Fibroblast of lung (primary cell): ENCODE results near the gene NANOGP8. TPM values are rescaled to one million over a fixed set of nuclear protein-coding genes. Genes with fewer than 3 reads are reported as not detected.

Experiments used
- DNase-seq, 2 donors: peaks; one replicate each; pipeline versions ENCODE4 v3.0.0 to v3.0.0-alpha.2; 2010; ENCODE audit warnings: low read depth in 2 of 2
- H2AFZ ChIP-seq: 2 replicates; pipeline ENCODE4 v1.5.1; 2012; ENCODE audit warnings: low read length, control low read depth, inconsistent platforms
- H3K27ac ChIP-seq: 2 replicates; pipeline ENCODE4 v1.5.1; 2011; ENCODE audit warnings: low read length, control low read depth; ENCODE audit not compliant: insufficient read depth
- H3K27me3 ChIP-seq: 2 replicates; pipeline ENCODE4 v1.5.1; 2011; ENCODE audit warnings: mild to moderate bottlenecking, low read length; ENCODE audit not compliant: control insufficient read depth, insufficient read depth
- H3K36me3 ChIP-seq: 2 replicates; pipeline ENCODE4 v1.5.1; 2011; ENCODE audit warnings: low read length; ENCODE audit not compliant: control insufficient read depth, insufficient read depth
- H3K4me1 ChIP-seq: 2 replicates; pipeline ENCODE4 v1.5.1; 2011; ENCODE audit warnings: low read length; ENCODE audit not compliant: control insufficient read depth, insufficient read depth; ENCODE audit errors: extremely low read depth
- H3K4me2 ChIP-seq: 2 replicates; pipeline ENCODE4 v1.5.1; 2011; ENCODE audit warnings: low read length, control low read depth; ENCODE audit not compliant: insufficient read depth; ENCODE audit errors: extremely low read depth
- H3K4me3 ChIP-seq, 4 experiments: fragments of 200-600 bp in 1 of 4; sonication (generic) in 1 of 4; replicated peaks in 1 of 4; 2 replicates each; pipeline ENCODE4 v1.5.1; 2011 to 2016; ENCODE audit warnings: low read length in 4 of 4, low read depth in 3 of 4, mild to moderate bottlenecking in 3 of 4, control low read depth in 2 of 4, inconsistent platforms in 1 of 4, mixed read lengths in 1 of 4; ENCODE audit not compliant: insufficient read depth in 1 of 4; ENCODE audit errors: control extremely low read depth in 1 of 4
- H3K79me2 ChIP-seq: 2 replicates; pipeline ENCODE4 v1.5.1; 2012; ENCODE audit warnings: mild to moderate bottlenecking, low read length, inconsistent platforms; ENCODE audit not compliant: control insufficient read depth, insufficient read depth
- H3K9ac ChIP-seq: 2 replicates; pipeline ENCODE4 v1.5.1; 2011; ENCODE audit warnings: mild to moderate bottlenecking, low read length, control low read depth; ENCODE audit not compliant: insufficient read depth
- H3K9me3 ChIP-seq: 2 replicates; pipeline ENCODE4 v1.5.1; 2012; ENCODE audit warnings: low read depth, low read length; ENCODE audit not compliant: control insufficient read depth, insufficient read depth
- H4K20me1 ChIP-seq: 2 replicates; pipeline ENCODE4 v1.5.1; 2011; ENCODE audit warnings: low read length; ENCODE audit not compliant: control insufficient read depth, insufficient read depth; ENCODE audit errors: extremely low read depth
- EZH2 ChIP-seq: IDR thresholded peaks from 2 replicates; pipeline ENCODE4 v1.5.1; 2012; ENCODE audit warnings: low read length, control low read depth, mild to moderate bottlenecking; ENCODE audit errors: missing control alignments
- polyA plus RNA-seq, 2 donors: library from polyadenylated mRNA; depleted of rRNA in 1 of 2; stranded (reverse) in 1 of 2; unstranded in 1 of 2; fragments of >200 nt; gene quantifications; 2 replicates each; pipeline ENCODE4 v1.2.1, GENCODE V29; 2011 to 2012; ENCODE audit warnings: missing spikeins in 1 of 2
- total RNA-seq: library from RNA; depleted of rRNA; stranded (reverse); fragments of >200 nt; gene quantifications from 2 replicates; pipeline ENCODE4 v1.2.1, GENCODE V29; 2014
- TF ChIP-seq, protein P1 (sequence below), 2 donors: IDR thresholded peaks in 1 of 2; conservative IDR thresholded peaks in 1 of 2; 1 replicate in 1 of 2; 2 replicates in 1 of 2; pipeline ENCODE4 v1.5.1; 2011 to 2012; ENCODE audit warnings: low read length in 2 of 2, control low read depth in 1 of 2, inconsistent platforms in 1 of 2, low read depth in 1 of 2, mild to moderate bottlenecking in 1 of 2

The NANOGP8 gene
- total and polyA plus RNA-seq, 2 donors (not counting 1 experiment from before 2014, with no cell fraction given) = not detected

DNA sequence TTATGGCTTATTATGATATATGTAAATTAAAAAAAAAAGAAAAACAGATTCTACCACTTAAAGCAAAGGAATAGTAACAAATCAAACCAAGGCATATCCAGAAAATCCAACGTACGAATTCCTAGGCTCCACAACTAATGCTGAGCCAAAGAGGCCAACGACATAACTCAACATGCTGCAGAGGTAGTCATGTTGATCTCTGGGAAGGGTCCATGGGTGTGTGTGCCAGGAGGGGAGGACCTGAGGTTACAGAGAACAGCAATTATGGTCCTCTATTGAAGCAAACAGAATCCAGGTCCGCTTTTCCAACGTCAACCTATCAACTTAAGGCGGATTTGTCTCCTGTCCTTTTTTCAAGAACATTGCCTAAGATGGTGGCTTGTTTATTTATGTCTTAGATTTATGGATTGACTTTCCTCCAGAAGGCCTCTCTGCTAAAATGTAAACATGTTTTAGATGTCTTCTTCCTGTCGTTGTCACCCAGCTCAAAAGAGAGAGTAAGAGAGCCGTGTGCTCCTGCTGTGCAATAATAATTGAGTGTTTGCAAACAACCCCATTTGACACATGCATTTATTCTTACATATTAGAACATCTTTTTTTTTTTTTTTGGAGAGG lies 20.4 kb downstream of the NANOGP8 start:
- no peaks in the 10 kb centered on the region for H3K36me3 ChIP-seq
- no peak overlapping the region for H3K4me2 ChIP-seq
- H3K27me3 ChIP-seq = no peaks in the 10 kb centered on the region
- no peak overlapping the region for H3K4me3 ChIP-seq
- H3K79me2 ChIP-seq = no peaks in the 10 kb centered on the region
- H3K4me1 ChIP-seq = no peaks in the 10 kb centered on the region
- no peak for DNase-seq
- no peak for TF ChIP-seq EZH2
- TF ChIP-seq, protein P1, sequence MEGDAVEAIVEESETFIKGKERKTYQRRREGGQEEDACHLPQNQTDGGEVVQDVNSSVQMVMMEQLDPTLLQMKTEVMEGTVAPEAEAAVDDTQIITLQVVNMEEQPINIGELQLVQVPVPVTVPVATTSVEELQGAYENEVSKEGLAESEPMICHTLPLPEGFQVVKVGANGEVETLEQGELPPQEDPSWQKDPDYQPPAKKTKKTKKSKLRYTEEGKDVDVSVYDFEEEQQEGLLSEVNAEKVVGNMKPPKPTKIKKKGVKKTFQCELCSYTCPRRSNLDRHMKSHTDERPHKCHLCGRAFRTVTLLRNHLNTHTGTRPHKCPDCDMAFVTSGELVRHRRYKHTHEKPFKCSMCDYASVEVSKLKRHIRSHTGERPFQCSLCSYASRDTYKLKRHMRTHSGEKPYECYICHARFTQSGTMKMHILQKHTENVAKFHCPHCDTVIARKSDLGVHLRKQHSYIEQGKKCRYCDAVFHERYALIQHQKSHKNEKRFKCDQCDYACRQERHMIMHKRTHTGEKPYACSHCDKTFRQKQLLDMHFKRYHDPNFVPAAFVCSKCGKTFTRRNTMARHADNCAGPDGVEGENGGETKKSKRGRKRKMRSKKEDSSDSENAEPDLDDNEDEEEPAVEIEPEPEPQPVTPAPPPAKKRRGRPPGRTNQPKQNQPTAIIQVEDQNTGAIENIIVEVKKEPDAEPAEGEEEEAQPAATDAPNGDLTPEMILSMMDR (conservative IDR thresholded peaks at IDR 0.05 in 1 of 2, IDR thresholded peaks at IDR 0.05 in 1 of 2; ENCODE audit: low read depth in 1 of 2, low read length in 2 of 2) = no peak
- no peaks in the 10 kb centered on the region for H4K20me1 ChIP-seq
- no peak overlapping the region for H3K27ac ChIP-seq
- H3K9me3 ChIP-seq = no peaks in the 10 kb centered on the region
- no peak overlapping the region for H2AFZ ChIP-seq
- H3K9ac ChIP-seq = no peak overlapping the region

DNA sequence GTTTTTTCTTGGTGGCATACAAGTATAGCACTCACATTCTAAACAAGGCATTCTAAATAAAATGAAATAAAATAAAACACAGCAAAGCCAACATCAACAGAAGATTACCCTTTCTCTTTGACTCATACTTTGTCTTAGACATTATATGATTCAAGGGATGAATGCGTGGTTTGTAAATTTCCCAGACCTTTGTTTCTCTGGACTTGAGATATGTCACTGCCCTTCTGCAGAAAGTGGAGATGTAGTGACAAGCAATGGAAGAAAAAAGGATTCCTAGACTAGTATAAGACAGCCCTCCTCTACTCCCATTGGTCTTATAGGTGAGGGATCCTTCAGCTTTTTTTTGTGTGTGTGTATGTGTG lies 22.4 kb downstream of the NANOGP8 start:
- peak in 1 of 2 donors; percentile 20 for DNase-seq
- no peak overlapping the region for H2AFZ ChIP-seq
- no peaks in the 10 kb centered on the region for H3K4me1 ChIP-seq
- H3K27me3 ChIP-seq = no peaks in the 10 kb centered on the region
- TF ChIP-seq EZH2 = no peak
- TF ChIP-seq, protein P1 (conservative IDR thresholded peaks at IDR 0.05 in 1 of 2, IDR thresholded peaks at IDR 0.05 in 1 of 2; ENCODE audit: low read depth in 1 of 2, low read length in 2 of 2) = no peak
- no peaks in the 10 kb centered on the region for H3K9me3 ChIP-seq
- H4K20me1 ChIP-seq = no peaks in the 10 kb centered on the region
- H3K27ac ChIP-seq = no peak overlapping the region
- H3K9ac ChIP-seq = no peak overlapping the region
- H3K79me2 ChIP-seq = no peaks in the 10 kb centered on the region
- no peak overlapping the region for H3K4me2 ChIP-seq
- no peak overlapping the region for H3K4me3 ChIP-seq
- H3K36me3 ChIP-seq = no peaks in the 10 kb centered on the region

DNA sequence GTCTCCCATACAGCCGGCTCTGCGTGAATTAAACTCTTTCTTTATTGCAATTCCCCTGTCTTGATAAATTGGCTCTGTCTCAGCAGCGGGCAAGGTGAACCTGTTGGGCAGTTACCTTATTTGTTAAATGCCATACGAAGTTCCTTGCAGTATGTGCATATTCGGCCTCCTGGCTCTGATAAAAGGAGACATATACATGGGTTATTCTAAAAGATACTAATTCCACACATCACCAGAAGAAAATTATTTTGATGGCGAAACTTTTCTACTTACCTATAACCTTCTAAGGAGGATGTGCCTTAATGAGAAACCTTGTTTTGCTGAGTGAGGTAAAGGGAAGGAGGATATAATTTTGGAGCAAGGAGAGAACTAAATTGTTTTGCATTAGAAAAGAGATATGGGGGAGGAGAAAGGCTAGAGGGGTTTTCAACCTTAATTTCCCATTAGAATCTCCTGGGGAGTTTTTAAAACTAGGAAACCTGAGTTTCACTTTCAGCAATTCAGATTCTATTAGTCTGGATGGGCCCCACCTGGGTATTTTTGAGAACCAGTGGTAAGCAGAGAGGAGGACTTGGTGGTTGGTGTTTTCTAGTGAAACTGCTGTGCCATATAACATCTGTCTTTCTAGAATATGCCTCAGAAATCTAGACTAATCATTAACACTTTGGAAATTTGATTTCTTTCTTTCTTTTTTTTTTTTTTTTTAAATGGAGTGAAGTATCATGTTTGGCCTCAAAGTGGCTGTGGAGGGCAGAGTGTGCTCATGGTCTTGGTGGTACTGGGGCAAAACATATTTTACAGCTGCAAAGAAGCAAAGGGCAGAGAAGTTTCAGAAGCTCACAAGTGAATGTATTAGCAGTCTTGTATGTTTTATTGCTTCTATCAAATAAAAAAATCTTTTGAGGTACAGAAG lies 23.0 kb downstream of the NANOGP8 start:
- H3K36me3 ChIP-seq = no peaks in the 10 kb centered on the region
- no peak overlapping the region for H3K27ac ChIP-seq
- H3K9ac ChIP-seq = no peak overlapping the region
- H2AFZ ChIP-seq = no peak overlapping the region
- H4K20me1 ChIP-seq = no peaks in the 10 kb centered on the region
- no peaks in the 10 kb centered on the region for H3K27me3 ChIP-seq
- H3K9me3 ChIP-seq = no peaks in the 10 kb centered on the region
- no peak overlapping the region for H3K4me2 ChIP-seq
- DNase-seq = no peak
- no peaks in the 10 kb centered on the region for H3K4me1 ChIP-seq
- H3K4me3 ChIP-seq = no peak overlapping the region
- TF ChIP-seq, protein P1 (conservative IDR thresholded peaks at IDR 0.05 in 1 of 2, IDR thresholded peaks at IDR 0.05 in 1 of 2; ENCODE audit: low read depth in 1 of 2, low read length in 2 of 2) = no peak
- TF ChIP-seq EZH2 = no peak
- H3K79me2 ChIP-seq = no peaks in the 10 kb centered on the region
